Stimulated activated CD4-positive, alpha-beta T cell treated with anti-CD3 and anti-CD28 coated beads, Interleukin-15, amount 100 ng/mL, for 24 hours (primary cell): ENCODE data around the gene INMT.

ENCODE experiments used
- DNase-seq: peaks from one replicate; pipeline ENCODE4 v3.0.0-alpha.2; 2020

Gene INMT

GRCh38 chr7:30728591-30729100, 23.3 kb upstream of the INMT start:
- DNase-seq = no peak

- no peak for DNase-seq
These were observed 22.3 kb upstream of the INMT start for GRCh38 chr7:30729642-30730041.

- DNase-seq = no peak
These were observed 21.8 kb upstream of the INMT start for GRCh38 chr7:30730097-30730496.

GRCh38 chr7:30730996-30731395, 20.9 kb upstream of the INMT start:
- DNase-seq = no peak

- no peak for DNase-seq
These were observed 20.4 kb upstream of the INMT start for GRCh38 chr7:30731581-30731980.

GRCh38 chr7:30732606-30733005, 19.3 kb upstream of the INMT start:
- DNase-seq = no peak

- no peak for DNase-seq
These were observed 18.7 kb upstream of the INMT start for GRCh38 chr7:30733216-30733615.

- DNase-seq = no peak
These were observed 18.2 kb upstream of the INMT start for GRCh38 chr7:30733691-30734090.

GRCh38 chr7:30734497-30734896, 17.4 kb upstream of the INMT start:
- no peak for DNase-seq

GRCh38 chr7:30735631-30736030, 16.3 kb upstream of the INMT start:
- no peak for DNase-seq

GRCh38 chr7:30736291-30736690, 15.6 kb upstream of the INMT start:
- no peak for DNase-seq

- DNase-seq = peak; percentile 22
These were observed 13.7 kb upstream of the INMT start for GRCh38 chr7:30738026-30738915.

- no peak for DNase-seq
These were observed 12.2 kb upstream of the INMT start for GRCh38 chr7:30739691-30740090.

- peak; percentile 82 for DNase-seq
These were observed 11.3 kb upstream of the INMT start for GRCh38 chr7:30740417-30741181.

- no peak for DNase-seq
These were observed 10.6 kb upstream of the INMT start for GRCh38 chr7:30741289-30741688.

GRCh38 chr7:30743371-30744074, 8.4 kb upstream of the INMT start:
- DNase-seq = no peak

GRCh38 chr7:30744075-30744417, 7.9 kb upstream of the INMT start:
- no peak for DNase-seq

GRCh38 chr7:30745261-30745941, 6.5 kb upstream of the INMT start:
- no peak for DNase-seq

- no peak for DNase-seq
These were observed 1.9 kb upstream of the INMT start for GRCh38 chr7:30750010-30750409.

GRCh38 chr7:30750683-30751650, 968 bp upstream of the INMT start:
- no peak for DNase-seq

GRCh38 chr7:30752484-30752883, 549 bp downstream of the INMT start:
- DNase-seq = no peak

GRCh38 chr7:30752979-30753378, 1.0 kb downstream of the INMT start:
- DNase-seq = no peak
